HG02759 (cell line): ENCODE results near the gene TMTC2.

Experiments used
- ATAC-seq: cut with Tn5 transposase; IDR thresholded peaks from one replicate; pipeline ENCODE4 v1.9.1; 2021; ENCODE audit warnings: mild to moderate bottlenecking, moderate library complexity; ENCODE audit not compliant: unreplicated experiment

Gene TMTC2

GRCh38 chr12:83052890-83053541 lies 366.3 kb downstream of the TMTC2 start:
- no peak for ATAC-seq

GRCh38 chr12:83057436-83057835 lies 370.7 kb downstream of the TMTC2 start:
- ATAC-seq, result no peak

GRCh38 chr12:83059107-83059506 lies 372.4 kb downstream of the TMTC2 start:
- ATAC-seq, result no peak

GRCh38 chr12:83065562-83065961 lies 378.9 kb downstream of the TMTC2 start:
- ATAC-seq, result no peak

GRCh38 chr12:83067981-83068380 lies 381.3 kb downstream of the TMTC2 start:
- ATAC-seq, result no peak

GRCh38 chr12:83074358-83074894 lies 387.7 kb downstream of the TMTC2 start:
- ATAC-seq, result no peak

GRCh38 chr12:83075471-83075870 lies 388.8 kb downstream of the TMTC2 start:
- ATAC-seq, result no peak

- ATAC-seq, result no peak
These were observed 390.3 kb downstream of the TMTC2 start for GRCh38 chr12:83077041-83077440.

- ATAC-seq, result no peak
These were observed 396.1 kb downstream of the TMTC2 start for GRCh38 chr12:83082690-83083276.

- no peak for ATAC-seq
These were observed 396.9 kb downstream of the TMTC2 start for GRCh38 chr12:83083616-83084015.

GRCh38 chr12:83084516-83085234 lies 398.0 kb downstream of the TMTC2 start:
- ATAC-seq, result no peak

GRCh38 chr12:83086023-83086422 lies 399.3 kb downstream of the TMTC2 start:
- ATAC-seq, result no peak

GRCh38 chr12:83089575-83089974 lies 402.9 kb downstream of the TMTC2 start:
- ATAC-seq, result no peak

GRCh38 chr12:83092129-83092528 lies 405.4 kb downstream of the TMTC2 start:
- no peak for ATAC-seq

GRCh38 chr12:83092606-83093005 lies 405.9 kb downstream of the TMTC2 start:
- ATAC-seq, result no peak

GRCh38 chr12:83093426-83093825 lies 406.7 kb downstream of the TMTC2 start:
- no peak for ATAC-seq

- no peak for ATAC-seq
These were observed 411.1 kb downstream of the TMTC2 start for GRCh38 chr12:83097643-83098342.

- ATAC-seq, result no peak
These were observed 412.7 kb downstream of the TMTC2 start for GRCh38 chr12:83099436-83099835.

GRCh38 chr12:83102499-83102898 lies 415.8 kb downstream of the TMTC2 start:
- no peak for ATAC-seq

- no peak for ATAC-seq
These were observed 420.2 kb downstream of the TMTC2 start for GRCh38 chr12:83106873-83107272.

- no peak for ATAC-seq
These were observed 423.7 kb downstream of the TMTC2 start for GRCh38 chr12:83110424-83110823.
